Prostate gland (tissue), 2 donors: ENCODE data around the gene IL13. TPM values are rescaled to one million over a fixed set of nuclear protein-coding genes. Genes with fewer than 3 reads are reported as not detected.

Source experiments
- DNase-seq: peaks from one replicate; pipeline ENCODE4 v3.0.0-alpha.2; 2019; ENCODE audit warnings: low spot score
- H3K27ac ChIP-seq, 2 donors: fragments of 200-600 bp; sonication (generic); 2 replicates each; pipeline ENCODE4 v1.5.1; 2017 to 2019
- H3K27me3 ChIP-seq: fragments of 200-600 bp; sonication (generic); replicated peaks from 2 replicates; pipeline ENCODE4 v1.5.1; 2019; ENCODE audit not compliant: insufficient read depth
- H3K36me3 ChIP-seq, 2 donors: fragments of 200-600 bp; sonication (generic); 1 replicate in 1 of 2; 2 replicates in 1 of 2; pipeline versions ENCODE4 v1.5.1 to v1.8.1; 2017 to 2019
- H3K4me1 ChIP-seq: fragments of 200-600 bp; sonication (generic); replicated peaks from 2 replicates; pipeline ENCODE4 v1.5.1; 2019
- H3K4me3 ChIP-seq, 2 donors: fragments of 200-600 bp; sonication (generic); 2 replicates each; pipeline ENCODE4 v1.5.1; 2017 to 2019
- H3K9me3 ChIP-seq: fragments of 200-600 bp; sonication (generic); 2 replicates; pipeline ENCODE4 v1.5.1; 2017
- CTCF ChIP-seq, 4 experiments: fragments of 200-600 bp in 2 of 4; fragments of 450-650 bp in 2 of 4; sonication (generic) in 2 of 4; IDR thresholded peaks; 1 replicate in 3 of 4; 2 replicates in 1 of 4; pipeline ENCODE4 v1.5.1; 2016 to 2019; ENCODE audit warnings: antibody characterized with exemption in 4 of 4, mild to moderate bottlenecking in 2 of 4, moderate library complexity in 2 of 4
- POLR2A ChIP-seq: fragments of 450-650 bp; IDR thresholded peaks from one replicate; pipeline ENCODE4 v1.6.1; 2016; ENCODE audit warnings: antibody characterized with exemption, mild to moderate bottlenecking
- POLR2AphosphoS5 ChIP-seq: sonication (generic); formaldehyde crosslinking; IDR thresholded peaks from one replicate; pipeline ENCODE4 v1.6.1; 2017; ENCODE audit warnings: antibody characterized with exemption
- WGBS: methylation state at CpG from one replicate; pipeline ENCODE4 v1.1.5; 2018; 5-methylcytosine and 5-hydroxymethylcytosine counted together
- intact Hi-C: fragments of 100-400 bp; cut with DNase I; formaldehyde crosslinking; loops from one replicate; pipeline ENCODE4 v1.14.2; 2022
- total RNA-seq, 2 donors: library from RNA; depleted of rRNA; stranded (reverse); fragments of >200 nt; gene quantifications; one replicate each; pipeline ENCODE4 v1.1.0, GENCODE V29; 2016

IL13 gene
- total RNA-seq, 2 donors from 2014 or later, result 2.3 TPM; not detected in 1

- H3K4me3 ChIP-seq, result no peak overlapping the region
- intact Hi-C loops, result no loop called here
- no peak for DNase-seq
- no peaks in the 10 kb centered on the region for H3K36me3 ChIP-seq
- H3K27ac ChIP-seq, result no peak overlapping the region
- 73% methylated on average over 4 of the region's 4 CpGs for WGBS
- H3K27me3 ChIP-seq, result no peaks in the 10 kb centered on the region
- no peaks in the 10 kb centered on the region for H3K9me3 ChIP-seq
- no peaks in the 10 kb centered on the region for H3K4me1 ChIP-seq
- TF ChIP-seq POLR2A (no peak), CTCF (IDR thresholded peaks at IDR 0.05) (no peak), POLR2AphosphoS5 (no peak)
Measured at GRCh38 chr5:132651838-132652469, 6.0 kb upstream of the IL13 start.

GRCh38 chr5:132653716-132654115, 4.3 kb upstream of the IL13 start:
- DNase-seq, result no peak
- Histone ChIP-seq H3K36me3 (no peaks in the 10 kb centered on the region), H3K9me3 (no peaks in the 10 kb centered on the region), H3K27me3 (no peaks in the 10 kb centered on the region), H3K4me3 (no peak overlapping the region), H3K27ac (no peak overlapping the region), H3K4me1 (no peaks in the 10 kb centered on the region)
- TF ChIP-seq CTCF (IDR thresholded peaks at IDR 0.05) (no peak), POLR2A (no peak), POLR2AphosphoS5 (no peak)
- 21% methylated on average over 7 of the region's 7 CpGs for WGBS
- intact Hi-C loops, result no loop called here

- intact Hi-C loops, result no loop called here
- Histone ChIP-seq H3K27ac (no peak overlapping the region), H3K9me3 (no peaks in the 10 kb centered on the region), H3K27me3 (no peaks in the 10 kb centered on the region), H3K4me3 (peak overlapping the region; percentile 21 to 34), H3K4me1 (no peaks in the 10 kb centered on the region), H3K36me3 (no peaks in the 10 kb centered on the region)
- TF ChIP-seq CTCF (IDR thresholded peaks at IDR 0.05) (no peak), POLR2AphosphoS5 (no peak), POLR2A (no peak)
- 3% methylated on average over 91 of the region's 92 CpGs for WGBS
- no peak for DNase-seq
Measured at GRCh38 chr5:132655821-132656773, 1.9 kb upstream of the IL13 start.

- 71% methylated on average over 12 of the region's 12 CpGs for WGBS
- no peak for TF ChIP-seq POLR2AphosphoS5
- no peak for TF ChIP-seq CTCF (IDR thresholded peaks at IDR 0.05)
- no peak for TF ChIP-seq POLR2A
- H3K4me3 ChIP-seq, result peak overlapping the region in 1 of 2 donors; percentile 21
Measured at GRCh38 chr5:132656774-132657355, 1.1 kb upstream of the IL13 start.

More at GRCh38 chr5:132656774-132657355, 1.1 kb upstream of the IL13 start:
- Histone ChIP-seq H3K27me3 (no peaks in the 10 kb centered on the region), H3K36me3 (no peaks in the 10 kb centered on the region), H3K9me3 (no peaks in the 10 kb centered on the region), H3K27ac (no peak overlapping the region), H3K4me1 (no peaks in the 10 kb centered on the region)
- no peak for DNase-seq
- intact Hi-C loops, result no loop called here
